Uterus (tissue), 2 donors: Measurements from ENCODE around the gene TRMU.

Source experiments
- POLR2A ChIP-seq, 2 donors: fragments of 450-650 bp; IDR thresholded peaks; one replicate each; pipeline ENCODE4 v1.6.1; 2016; ENCODE audit warnings: antibody characterized with exemption in 2 of 2, mild to moderate bottlenecking in 1 of 2, moderate library complexity in 1 of 2
- TF ChIP-seq, protein P1 (sequence below), 4 experiments: fragments of 200-600 bp in 2 of 4; fragments of 450-650 bp in 2 of 4; sonication (generic) in 2 of 4; IDR thresholded peaks; one replicate each; pipeline ENCODE4 v1.5.1; 2016 to 2019; ENCODE audit warnings: antibody characterized with exemption in 4 of 4, mild to moderate bottlenecking in 2 of 4, moderate library complexity in 1 of 4

DNA sequence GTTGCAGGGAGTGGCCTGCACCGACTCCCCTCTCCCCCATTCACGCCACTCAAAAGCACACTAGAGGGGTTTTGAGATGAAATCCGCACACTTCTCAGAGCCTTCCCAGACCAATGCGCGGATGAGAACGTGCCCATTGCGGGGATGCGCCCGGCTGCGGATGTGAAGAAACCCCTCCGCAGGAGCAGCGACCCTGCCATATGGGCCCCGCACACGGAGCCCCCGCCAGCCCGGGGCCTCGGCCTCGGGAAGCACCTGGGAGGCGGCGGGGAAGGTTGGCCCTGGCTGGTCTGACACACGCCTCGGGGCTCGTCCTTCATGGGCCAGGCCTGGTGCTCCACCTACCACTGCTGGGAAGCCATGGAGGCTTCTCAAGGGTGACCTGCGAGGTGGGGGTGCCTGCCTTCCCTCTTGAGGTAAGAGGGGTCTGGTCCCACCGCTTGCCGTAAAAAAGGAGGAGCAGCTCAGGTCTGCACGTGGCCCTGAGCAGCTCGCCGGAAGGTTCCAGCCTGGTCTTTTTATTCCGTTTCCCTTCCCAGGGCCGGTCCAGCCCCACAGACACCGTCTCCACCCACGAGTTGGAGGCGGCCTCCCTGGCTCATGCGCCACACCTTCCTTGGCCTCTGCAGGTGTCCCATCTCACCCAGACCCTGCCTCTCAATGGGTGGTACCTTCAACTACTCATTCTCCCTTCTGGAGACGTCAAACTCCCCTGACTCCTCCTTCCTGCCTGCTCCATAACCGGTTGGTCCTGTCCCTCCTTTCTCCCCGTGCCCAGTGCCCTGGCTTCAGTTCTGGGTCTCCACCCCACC lies 39.4 kb downstream of the TRMU start:
- no peak for TF ChIP-seq POLR2A (IDR thresholded peaks at IDR 0.05)
- TF ChIP-seq, protein P1, sequence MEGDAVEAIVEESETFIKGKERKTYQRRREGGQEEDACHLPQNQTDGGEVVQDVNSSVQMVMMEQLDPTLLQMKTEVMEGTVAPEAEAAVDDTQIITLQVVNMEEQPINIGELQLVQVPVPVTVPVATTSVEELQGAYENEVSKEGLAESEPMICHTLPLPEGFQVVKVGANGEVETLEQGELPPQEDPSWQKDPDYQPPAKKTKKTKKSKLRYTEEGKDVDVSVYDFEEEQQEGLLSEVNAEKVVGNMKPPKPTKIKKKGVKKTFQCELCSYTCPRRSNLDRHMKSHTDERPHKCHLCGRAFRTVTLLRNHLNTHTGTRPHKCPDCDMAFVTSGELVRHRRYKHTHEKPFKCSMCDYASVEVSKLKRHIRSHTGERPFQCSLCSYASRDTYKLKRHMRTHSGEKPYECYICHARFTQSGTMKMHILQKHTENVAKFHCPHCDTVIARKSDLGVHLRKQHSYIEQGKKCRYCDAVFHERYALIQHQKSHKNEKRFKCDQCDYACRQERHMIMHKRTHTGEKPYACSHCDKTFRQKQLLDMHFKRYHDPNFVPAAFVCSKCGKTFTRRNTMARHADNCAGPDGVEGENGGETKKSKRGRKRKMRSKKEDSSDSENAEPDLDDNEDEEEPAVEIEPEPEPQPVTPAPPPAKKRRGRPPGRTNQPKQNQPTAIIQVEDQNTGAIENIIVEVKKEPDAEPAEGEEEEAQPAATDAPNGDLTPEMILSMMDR (IDR thresholded peaks at IDR 0.05) = no peak
